ENCODE data around the gene PDE4D.

The PDE4D gene

DNA sequence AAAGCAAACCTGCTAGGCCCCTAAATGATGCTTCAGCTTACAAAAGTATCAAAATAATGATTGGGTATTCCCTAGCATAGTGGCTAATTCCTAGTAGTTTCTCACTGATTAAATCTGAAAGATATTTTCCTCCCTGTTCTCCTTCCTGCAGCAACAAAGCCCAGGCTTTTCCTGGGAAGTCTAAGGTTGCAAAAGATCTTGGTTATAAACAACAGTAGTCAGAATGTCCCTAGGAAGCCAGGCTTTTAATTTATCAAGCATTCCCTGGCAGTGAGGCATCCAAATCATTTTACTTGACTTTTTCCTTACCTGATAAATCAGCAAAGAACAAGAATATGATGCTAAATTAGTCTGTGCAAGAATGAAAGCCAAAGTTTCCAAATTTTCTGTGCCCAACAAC, 272.0 kb downstream of the PDE4D start:
- H2BK15ac ChIP-seq (ENCODE audit: low read depth, poor library complexity, severe bottlenecking), result no peak overlapping the region
- no peak overlapping the region for H3K9ac ChIP-seq (ENCODE audit: low read length)

DNA sequence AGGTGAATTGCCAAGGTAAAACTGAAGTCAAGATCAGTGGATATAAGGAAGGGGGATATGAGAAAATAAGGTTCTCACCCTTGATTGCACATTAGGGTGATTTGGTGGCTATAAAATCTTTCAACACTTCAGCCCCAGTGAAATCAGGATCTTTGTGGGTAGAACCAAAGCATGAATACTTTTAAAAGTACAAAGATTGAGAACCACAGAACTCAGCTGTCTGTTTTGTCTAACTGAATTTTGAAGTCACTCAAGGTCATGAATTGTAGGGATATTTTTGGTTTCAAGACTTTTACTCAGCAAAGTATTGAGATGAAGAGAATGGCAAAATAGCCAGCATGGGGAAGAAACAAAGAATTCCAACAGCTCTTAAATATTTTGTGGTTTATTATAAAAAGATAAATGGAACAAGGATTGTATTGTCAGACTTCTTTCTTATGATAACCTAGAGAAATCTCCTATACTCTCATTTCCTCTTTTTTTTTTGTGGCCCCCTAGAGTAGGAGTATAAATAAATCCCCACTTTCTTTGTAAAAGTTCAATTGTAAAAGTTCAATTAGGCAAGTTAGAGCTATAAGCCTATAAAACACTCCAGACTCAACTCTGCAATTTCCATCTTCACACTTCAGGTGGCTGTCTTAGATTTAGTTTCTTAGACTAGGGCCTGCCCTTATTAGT, 272.9 kb downstream of the PDE4D start:
- H3K14ac ChIP-seq (ENCODE audit: low read length in 2 of 2), result no peak overlapping the region
- no peak overlapping the region for H2BK15ac ChIP-seq (ENCODE audit: low read depth, poor library complexity, severe bottlenecking)
- H4K91ac ChIP-seq (ENCODE audit: low read length), result no peak overlapping the region
- H3K4me3 ChIP-seq (ENCODE audit: insufficient read depth in 1 of 2, low read depth in 1 of 2, low read length in 2 of 2), result no peak overlapping the region
- no peaks in the 10 kb centered on the region for H3K4me1 ChIP-seq (ENCODE audit: control insufficient read depth, insufficient read depth, low read depth, low read length)
- no peak overlapping the region for H3K23ac ChIP-seq (ENCODE audit: low read length in 2 of 2)
- no peak overlapping the region for H3K4me2 ChIP-seq (ENCODE audit: low read length, poor library complexity, severe bottlenecking)
- H3K9ac ChIP-seq (ENCODE audit: low read length), result no peak overlapping the region
- H3K27ac ChIP-seq (ENCODE audit: low read length, poor library complexity, severe bottlenecking), result no peak overlapping the region
- H2BK120ac ChIP-seq (ENCODE audit: low read depth, low read length), result no peak overlapping the region
- no peaks in the 10 kb centered on the region for H3K9me3 ChIP-seq (ENCODE audit: control insufficient read depth, low read length)
- H2AFZ ChIP-seq (ENCODE audit: low read depth, low read length), result no peak overlapping the region
- H2BK5ac ChIP-seq (ENCODE audit: low read depth, low read length, poor library complexity, severe bottlenecking), result no peak overlapping the region
- no peak overlapping the region for H3K4ac ChIP-seq (ENCODE audit: low read depth in 1 of 2, low read length in 2 of 2)
- no peak overlapping the region for H2BK12ac ChIP-seq (ENCODE audit: low read length in 2 of 2)
- H3K79me1 ChIP-seq (replicated peaks; ENCODE audit: low read length, poor library complexity, severe bottlenecking), result peaks cover 2% of the 10 kb centered on the region
- H3K36me3 ChIP-seq (ENCODE audit: control insufficient read depth in 1 of 2, insufficient read depth in 2 of 2, low read depth in 1 of 2, low read length in 2 of 2), result no peaks in the 10 kb centered on the region
- no peak for DNase-seq
- no peaks in the 10 kb centered on the region for H3K27me3 ChIP-seq (ENCODE audit: control insufficient read depth in 1 of 2, insufficient read depth in 1 of 2, low read length in 2 of 2)
- H4K8ac ChIP-seq (ENCODE audit: low read length), result no peak overlapping the region
- no peak overlapping the region for H3K18ac ChIP-seq (ENCODE audit: low read depth in 1 of 2, low read length in 2 of 2)
- H2AK5ac ChIP-seq (ENCODE audit: low read length, severe bottlenecking), result no peak overlapping the region

More for the DNA sequence above, 272.0 kb downstream of the PDE4D start:
- no peaks in the 10 kb centered on the region for H3K9me3 ChIP-seq (ENCODE audit: control insufficient read depth, low read length)
- no peak overlapping the region for H4K91ac ChIP-seq (ENCODE audit: low read length)
- no peaks in the 10 kb centered on the region for H3K4me1 ChIP-seq (ENCODE audit: control insufficient read depth, insufficient read depth, low read depth, low read length)
- H3K27me3 ChIP-seq (ENCODE audit: control insufficient read depth in 1 of 2, insufficient read depth in 1 of 2, low read length in 2 of 2), result no peaks in the 10 kb centered on the region
- no peak overlapping the region for H3K18ac ChIP-seq (ENCODE audit: low read depth in 1 of 2, low read length in 2 of 2)
- no peak overlapping the region for H3K14ac ChIP-seq (ENCODE audit: low read length in 2 of 2)
- H3K36me3 ChIP-seq (ENCODE audit: control insufficient read depth in 1 of 2, insufficient read depth in 2 of 2, low read depth in 1 of 2, low read length in 2 of 2), result no peaks in the 10 kb centered on the region
- H3K4me2 ChIP-seq (ENCODE audit: low read length, poor library complexity, severe bottlenecking), result no peak overlapping the region
- H2BK5ac ChIP-seq (ENCODE audit: low read depth, low read length, poor library complexity, severe bottlenecking), result no peak overlapping the region
- no peak overlapping the region for H3K27ac ChIP-seq (ENCODE audit: low read length, poor library complexity, severe bottlenecking)
- no peak overlapping the region for H4K8ac ChIP-seq (ENCODE audit: low read length)
- peaks cover 2% of the 10 kb centered on the region for H3K79me1 ChIP-seq (replicated peaks; ENCODE audit: low read length, poor library complexity, severe bottlenecking)
- H3K4me3 ChIP-seq (ENCODE audit: insufficient read depth in 1 of 2, low read depth in 1 of 2, low read length in 2 of 2), result no peak overlapping the region
- H2BK120ac ChIP-seq (ENCODE audit: low read depth, low read length), result no peak overlapping the region
- H2BK12ac ChIP-seq (ENCODE audit: low read length in 2 of 2), result no peak overlapping the region
- H3K23ac ChIP-seq (ENCODE audit: low read length in 2 of 2), result no peak overlapping the region
- DNase-seq, result peak; percentile 52
- H3K4ac ChIP-seq (ENCODE audit: low read depth in 1 of 2, low read length in 2 of 2), result no peak overlapping the region
- no peak overlapping the region for H2AFZ ChIP-seq (ENCODE audit: low read depth, low read length)
- no peak overlapping the region for H2AK5ac ChIP-seq (ENCODE audit: low read length, severe bottlenecking)

DNA sequence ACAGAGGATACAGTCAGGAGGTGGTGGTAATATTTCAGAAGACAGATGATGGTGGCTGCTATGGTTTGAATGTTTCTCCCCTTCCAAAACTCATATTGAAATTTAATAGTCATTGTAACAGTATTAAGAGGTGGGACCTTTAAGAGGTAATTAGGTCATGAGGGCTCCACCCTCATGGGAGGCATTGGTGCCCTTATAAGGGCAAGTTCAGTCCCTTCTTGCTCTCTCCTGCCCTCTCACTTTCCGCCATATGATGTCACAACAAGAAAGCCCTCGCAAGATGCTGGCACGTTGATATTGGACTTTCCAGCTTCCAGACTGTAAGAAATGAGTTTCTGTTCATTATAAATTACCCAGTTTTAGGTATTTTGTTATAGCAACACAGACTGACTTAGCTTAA, 274.9 kb downstream of the PDE4D start:
- H3K14ac ChIP-seq (ENCODE audit: low read length in 2 of 2), result no peak overlapping the region
- H2BK15ac ChIP-seq (ENCODE audit: low read depth, poor library complexity, severe bottlenecking), result no peak overlapping the region
- no peaks in the 10 kb centered on the region for H3K36me3 ChIP-seq (ENCODE audit: control insufficient read depth in 1 of 2, insufficient read depth in 2 of 2, low read depth in 1 of 2, low read length in 2 of 2)
- H3K27me3 ChIP-seq (ENCODE audit: control insufficient read depth in 1 of 2, insufficient read depth in 1 of 2, low read length in 2 of 2), result no peaks in the 10 kb centered on the region
- no peak overlapping the region for H2AK5ac ChIP-seq (ENCODE audit: low read length, severe bottlenecking)
- H3K4me3 ChIP-seq (ENCODE audit: insufficient read depth in 1 of 2, low read depth in 1 of 2, low read length in 2 of 2), result no peak overlapping the region
- WGBS, result no CpG with 5 or more reads among the region's 3 CpGs
- no peak overlapping the region for H3K27ac ChIP-seq (ENCODE audit: low read length, poor library complexity, severe bottlenecking)
- H4K8ac ChIP-seq (ENCODE audit: low read length), result no peak overlapping the region
- DNase-seq, result no peak
- H2BK120ac ChIP-seq (ENCODE audit: low read depth, low read length), result no peak overlapping the region
- H3K4me2 ChIP-seq (ENCODE audit: low read length, poor library complexity, severe bottlenecking), result no peak overlapping the region
- no peak overlapping the region for H3K9ac ChIP-seq (ENCODE audit: low read length)
- H4K91ac ChIP-seq (ENCODE audit: low read length), result no peak overlapping the region
- no peak overlapping the region for H3K4ac ChIP-seq (ENCODE audit: low read depth in 1 of 2, low read length in 2 of 2)
- no peaks in the 10 kb centered on the region for H3K79me1 ChIP-seq (replicated peaks; ENCODE audit: low read length, poor library complexity, severe bottlenecking)
- no peak overlapping the region for H2AFZ ChIP-seq (ENCODE audit: low read depth, low read length)
- H3K9me3 ChIP-seq (ENCODE audit: control insufficient read depth, low read length), result no peaks in the 10 kb centered on the region
- H3K4me1 ChIP-seq (ENCODE audit: control insufficient read depth, insufficient read depth, low read depth, low read length), result no peaks in the 10 kb centered on the region
- H3K18ac ChIP-seq (ENCODE audit: low read depth in 1 of 2, low read length in 2 of 2), result no peak overlapping the region
- no peak overlapping the region for H3K23ac ChIP-seq (ENCODE audit: low read length in 2 of 2)
- no peak overlapping the region for H2BK5ac ChIP-seq (ENCODE audit: low read depth, low read length, poor library complexity, severe bottlenecking)
- H2BK12ac ChIP-seq (ENCODE audit: low read length in 2 of 2), result no peak overlapping the region

DNA sequence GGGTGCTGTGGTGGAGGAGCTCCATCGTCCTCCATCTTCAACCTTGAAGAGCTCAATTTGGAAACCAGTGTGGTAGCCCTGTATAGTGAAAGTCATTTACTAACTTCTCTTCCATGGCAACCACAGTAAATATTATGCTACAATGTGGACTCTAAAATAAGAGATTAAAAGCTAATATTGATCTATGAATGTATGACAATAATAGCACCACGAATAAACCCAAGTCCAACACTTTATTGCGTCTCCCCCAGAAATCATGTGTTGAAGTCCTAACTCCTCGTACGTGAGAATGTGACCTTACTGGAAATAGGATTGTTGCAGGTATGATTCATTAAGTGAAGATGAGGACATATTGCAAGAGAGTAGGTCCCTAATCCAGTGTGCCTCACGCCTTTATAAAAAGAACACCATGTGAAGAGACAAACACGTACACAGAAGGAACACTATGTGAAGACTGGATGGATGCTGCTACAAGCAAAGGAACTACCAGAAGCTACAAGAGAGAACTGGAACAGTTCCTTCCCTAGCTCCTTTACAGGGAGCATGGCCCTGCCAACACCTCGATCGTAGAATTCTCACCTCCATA, 276.2 kb downstream of the PDE4D start:
- no peak overlapping the region for H4K91ac ChIP-seq (ENCODE audit: low read length)
- no peak overlapping the region for H3K14ac ChIP-seq (ENCODE audit: low read length in 2 of 2)
- H2AK5ac ChIP-seq (ENCODE audit: low read length, severe bottlenecking), result no peak overlapping the region
- H3K79me1 ChIP-seq (replicated peaks; ENCODE audit: low read length, poor library complexity, severe bottlenecking), result no peaks in the 10 kb centered on the region
- no peak overlapping the region for H2BK15ac ChIP-seq (ENCODE audit: low read depth, poor library complexity, severe bottlenecking)
- H3K4me3 ChIP-seq (ENCODE audit: insufficient read depth in 1 of 2, low read depth in 1 of 2, low read length in 2 of 2), result no peak overlapping the region
- H2BK120ac ChIP-seq (ENCODE audit: low read depth, low read length), result no peak overlapping the region
- H3K27ac ChIP-seq (ENCODE audit: low read length, poor library complexity, severe bottlenecking), result no peak overlapping the region
- no peak overlapping the region for H2AFZ ChIP-seq (ENCODE audit: low read depth, low read length)
- H2BK12ac ChIP-seq (ENCODE audit: low read length in 2 of 2), result no peak overlapping the region
- H3K18ac ChIP-seq (ENCODE audit: low read depth in 1 of 2, low read length in 2 of 2), result no peak overlapping the region
- H2BK5ac ChIP-seq (ENCODE audit: low read depth, low read length, poor library complexity, severe bottlenecking), result no peak overlapping the region
- H3K23ac ChIP-seq (ENCODE audit: low read length in 2 of 2), result no peak overlapping the region
- WGBS, result 97% methylated on average over 7 of the region's 9 CpGs
- peaks cover 1% of the 10 kb centered on the region for H3K4me1 ChIP-seq (ENCODE audit: control insufficient read depth, insufficient read depth, low read depth, low read length)
- H4K8ac ChIP-seq (ENCODE audit: low read length), result no peak overlapping the region
- H3K4ac ChIP-seq (ENCODE audit: low read depth in 1 of 2, low read length in 2 of 2), result no peak overlapping the region
- no peak overlapping the region for H3K4me2 ChIP-seq (ENCODE audit: low read length, poor library complexity, severe bottlenecking)
- no peaks in the 10 kb centered on the region for H3K9me3 ChIP-seq (ENCODE audit: control insufficient read depth, low read length)
- DNase-seq, result no peak
- H3K27me3 ChIP-seq (ENCODE audit: control insufficient read depth in 1 of 2, insufficient read depth in 1 of 2, low read length in 2 of 2), result no peaks in the 10 kb centered on the region
- H3K36me3 ChIP-seq (ENCODE audit: control insufficient read depth in 1 of 2, insufficient read depth in 2 of 2, low read depth in 1 of 2, low read length in 2 of 2), result no peaks in the 10 kb centered on the region
- H3K9ac ChIP-seq (ENCODE audit: low read length), result no peak overlapping the region

All from mesenchymal stem cell (in vitro differentiated cells and primary cell).